Esophagus muscularis mucosa (tissue), 4 donors: ENCODE results near the gene RXRA.

Experiments
- EP300 ChIP-seq: sonication (generic); formaldehyde crosslinking; IDR thresholded peaks from one replicate; pipeline ENCODE4 v1.6.1; 2017; ENCODE audit warnings: antibody characterized with exemption
- POLR2A ChIP-seq: fragments of 450-650 bp; IDR thresholded peaks from one replicate; pipeline ENCODE4 v1.6.1; 2017; ENCODE audit warnings: antibody characterized with exemption, moderate library complexity, mild to moderate bottlenecking, low read depth
- POLR2AphosphoS5 ChIP-seq, 2 donors: sonication (generic); formaldehyde crosslinking; IDR thresholded peaks; one replicate each; pipeline ENCODE4 v1.6.1; 2017; ENCODE audit warnings: antibody characterized with exemption in 2 of 2
- TF ChIP-seq, protein P1 (sequence below), 3 experiments: fragments of 200-600 bp in 2 of 3; fragments of 450-650 bp in 1 of 3; sonication (generic) in 2 of 3; IDR thresholded peaks; one replicate each; pipeline ENCODE4 v1.5.1; 2017 to 2019; ENCODE audit warnings: antibody characterized with exemption in 3 of 3, mild to moderate bottlenecking in 2 of 3, moderate library complexity in 1 of 3

GRCh38 chr9:134389642-134390041, 63.4 kb downstream of the RXRA start:
- TF ChIP-seq POLR2A (no peak), POLR2AphosphoS5 (IDR thresholded peaks at IDR 0.05) (no peak), EP300 (no peak)
- TF ChIP-seq, protein P1, sequence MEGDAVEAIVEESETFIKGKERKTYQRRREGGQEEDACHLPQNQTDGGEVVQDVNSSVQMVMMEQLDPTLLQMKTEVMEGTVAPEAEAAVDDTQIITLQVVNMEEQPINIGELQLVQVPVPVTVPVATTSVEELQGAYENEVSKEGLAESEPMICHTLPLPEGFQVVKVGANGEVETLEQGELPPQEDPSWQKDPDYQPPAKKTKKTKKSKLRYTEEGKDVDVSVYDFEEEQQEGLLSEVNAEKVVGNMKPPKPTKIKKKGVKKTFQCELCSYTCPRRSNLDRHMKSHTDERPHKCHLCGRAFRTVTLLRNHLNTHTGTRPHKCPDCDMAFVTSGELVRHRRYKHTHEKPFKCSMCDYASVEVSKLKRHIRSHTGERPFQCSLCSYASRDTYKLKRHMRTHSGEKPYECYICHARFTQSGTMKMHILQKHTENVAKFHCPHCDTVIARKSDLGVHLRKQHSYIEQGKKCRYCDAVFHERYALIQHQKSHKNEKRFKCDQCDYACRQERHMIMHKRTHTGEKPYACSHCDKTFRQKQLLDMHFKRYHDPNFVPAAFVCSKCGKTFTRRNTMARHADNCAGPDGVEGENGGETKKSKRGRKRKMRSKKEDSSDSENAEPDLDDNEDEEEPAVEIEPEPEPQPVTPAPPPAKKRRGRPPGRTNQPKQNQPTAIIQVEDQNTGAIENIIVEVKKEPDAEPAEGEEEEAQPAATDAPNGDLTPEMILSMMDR (IDR thresholded peaks at IDR 0.05), result no peak
